Measurements from ENCODE around the gene HNF1A.

DNA sequence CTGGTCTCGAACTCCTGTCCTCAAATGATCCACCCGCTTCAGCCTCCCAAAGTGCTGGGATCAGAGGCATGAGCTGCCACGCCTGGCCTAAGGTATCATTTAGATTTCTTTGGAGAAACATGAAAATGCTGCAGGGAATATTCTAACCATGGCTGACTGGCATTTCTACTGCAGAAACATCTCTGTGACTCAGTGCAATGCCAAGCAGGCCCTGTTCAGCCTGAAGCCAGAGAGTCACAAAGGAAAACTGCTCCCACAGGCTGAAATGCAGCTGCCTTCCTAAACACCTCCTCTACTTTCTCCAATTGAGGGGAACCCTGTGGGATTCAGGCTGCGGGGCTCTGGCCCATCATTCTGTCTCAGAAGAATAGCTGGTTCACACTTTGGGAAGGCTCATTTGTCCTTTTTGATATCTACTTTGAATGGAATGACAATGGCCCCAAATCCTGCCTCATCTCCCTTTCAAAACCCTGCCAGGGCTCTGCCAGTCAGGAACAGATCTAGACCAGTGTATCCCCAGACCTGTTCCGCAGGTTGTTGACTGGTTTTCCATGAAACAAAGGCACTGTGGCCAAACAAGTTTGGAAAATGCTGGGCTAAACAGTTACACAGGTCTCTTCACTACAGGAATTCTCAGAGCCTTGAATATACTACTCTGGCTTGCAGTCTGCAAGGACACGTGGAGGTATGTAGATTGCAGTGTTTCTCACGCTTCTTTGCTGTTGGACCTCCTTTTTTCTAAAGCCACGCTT lies 30.2 kb downstream of the HNF1A start:
- TF ChIP-seq CTCF (IDR thresholded peaks at IDR 0.05) (no peak), POLR2A (IDR thresholded peaks at IDR 0.05) (no peak)

Data from uterus (tissue), 2 donors.